ENCODE data around the gene ANTXR2. TPM values are rescaled to one million over a fixed set of nuclear protein-coding genes. Genes with fewer than 3 reads are reported as not detected.

The ANTXR2 gene
- total and polyA plus RNA-seq, 9 of the 15 experiments (the other 6 are each of a cell fraction or from before 2014, with no cell fraction given): 10.1 to 83.8 (median 60.3) TPM

GRCh38 chr4:80008351-80008750 lies 64.7 kb downstream of the ANTXR2 start:
- no peak for ATAC-seq
- H3K4me1 ChIP-seq (replicated peaks in 1 of 2; ENCODE audit: control insufficient read depth in 2 of 2, insufficient read depth in 2 of 2, low read length in 2 of 2): peaks cover 0 to 39% of the 10 kb centered on the region in 2 experiments; a peak in 3 of 5 replicates
- no TSS peak for BruUV-seq (replicated peaks)
- peaks cover 55% of the 10 kb centered on the region; the same call in 2 of the 3 replicates for H3K36me3 ChIP-seq (ENCODE audit: control insufficient read depth, insufficient read depth, low read length)
- H3K27me3 ChIP-seq (ENCODE audit: control insufficient read depth in 2 of 2, insufficient read depth in 2 of 2, low read length in 2 of 2): no peaks in the 10 kb centered on the region
- H3K4me3 ChIP-seq: no peak overlapping the region
- H2AFZ ChIP-seq (ENCODE audit: low read depth, low read length): no peak overlapping the region
- 61% methylated on average over 3 of the region's 3 CpGs for WGBS (ENCODE audit: insufficient coverage, low coverage, missing lambda C conversion rate)
- intact Hi-C loops (cut with micrococcal nuclease): loop anchor here (5.0 kb wide), 2 partner anchors 119 to 134 kb away; no protein-coding TSS in a partner anchor
- no peak for DNase-seq (ENCODE audit: extremely low read depth in 1 of 4, low spot score in 3 of 4)
- peaks cover 6% of the 10 kb centered on the region for H3K9me3 ChIP-seq (replicated peaks; ENCODE audit: control insufficient read depth, insufficient read depth, low read depth, low read length)
- H3K79me2 ChIP-seq (ENCODE audit: control insufficient read depth, insufficient read depth, low read length): peaks cover 14% of the 10 kb centered on the region; the same call in 2 of the 3 replicates
- H3K27ac ChIP-seq (ENCODE audit: extremely low read depth, low read depth, low read length): peak overlapping the region; percentile 92
- ChIA-PET CTCF (ENCODE audit: low intra/inter-chr PET ratio) (no interaction called here), POLR2A (interaction anchor here (0.9 kb wide), 1 partner anchor 8 kb away, joined by 3 read pairs; no protein-coding TSS in a partner anchor)
- in situ Hi-C loops (cut with MboI): no loop called here
- H4K20me1 ChIP-seq (replicated peaks; ENCODE audit: control insufficient read depth, insufficient read depth, low read length): no peaks in the 10 kb centered on the region
- H3K4me2 ChIP-seq (ENCODE audit: insufficient read depth, low read length): no peak overlapping the region
- no peak for FAIRE-seq
- H3K9ac ChIP-seq (ENCODE audit: insufficient read depth in 1 of 2, low read depth in 2 of 2, low read length in 2 of 2): peak overlapping the region in 1 of 2 experiments; percentile 42; a peak in 1 of 4 replicates
- no peaks in the 10 kb centered on the region for H3K9me1 ChIP-seq (ENCODE audit: control insufficient read depth, insufficient read depth, low read length)
- TF ChIP-seq DMBX1 (CRISPR knock-in tag; IDR thresholded peaks at IDR 0.05; ENCODE audit: borderline replicate concordance) (peak; percentile 29; the same call in 1 of the 2 replicates), ATF2 (CRISPR knock-in tag; IDR thresholded peaks at IDR 0.05) (no peak), SRSF9 (IDR thresholded peaks at IDR 0.05; ENCODE audit: borderline replicate concordance, low read depth, low read length) (no peak), PYGO2 (tag; IDR thresholded peaks at IDR 0.05) (no peak), ZNF174 (CRISPR knock-in tag; IDR thresholded peaks at IDR 0.05) (no peak), TARDBP (IDR thresholded peaks at IDR 0.05) (no peak), MECOM (CRISPR knock-in tag; IDR thresholded peaks at IDR 0.05) (0 out of 2 replicates have a peak, but pooled peaks have one; percentile 10), ELF2 (CRISPR knock-in tag; IDR thresholded peaks at IDR 0.05) (no peak), ZNF311 (CRISPR knock-in tag; IDR thresholded peaks at IDR 0.05) (0 out of 2 replicates have a peak, but pooled peaks have one; percentile 47), GTF2E2 (tag; IDR thresholded peaks at IDR 0.05) (peak; percentile 57; the same call in 1 of the 2 replicates), KAT8 (IDR thresholded peaks at IDR 0.05; ENCODE audit: low read depth) (no peak), POLR2AphosphoS5 (IDR thresholded peaks at IDR 0.05; ENCODE audit: control insufficient read depth, insufficient read depth, low read depth, low read length) (no peak), SMAD2 (IDR thresholded peaks at IDR 0.05; ENCODE audit: low read depth, low read length) (no peak), XRCC5 (IDR thresholded peaks at IDR 0.05; ENCODE audit: low read depth, low read length) (no peak), FOXO4 (CRISPR knock-in tag; IDR thresholded peaks at IDR 0.05) (no peak), GABPA (tag; conservative IDR thresholded peaks at IDR 0.05; ENCODE audit: low read depth) (no peak), ZNF449 (CRISPR knock-in tag; IDR thresholded peaks at IDR 0.05) (no peak), NKRF (IDR thresholded peaks at IDR 0.05; ENCODE audit: borderline replicate concordance) (no peak)

All from K562 (cell line).